ENCODE data around the gene PPP1R13B. TPM values are rescaled to one million over a fixed set of nuclear protein-coding genes. Genes with fewer than 3 reads are reported as not detected.

The PPP1R13B gene
- total RNA-seq, 2 donors from 2014 or later = 18.2 to 22.6 TPM

DNA sequence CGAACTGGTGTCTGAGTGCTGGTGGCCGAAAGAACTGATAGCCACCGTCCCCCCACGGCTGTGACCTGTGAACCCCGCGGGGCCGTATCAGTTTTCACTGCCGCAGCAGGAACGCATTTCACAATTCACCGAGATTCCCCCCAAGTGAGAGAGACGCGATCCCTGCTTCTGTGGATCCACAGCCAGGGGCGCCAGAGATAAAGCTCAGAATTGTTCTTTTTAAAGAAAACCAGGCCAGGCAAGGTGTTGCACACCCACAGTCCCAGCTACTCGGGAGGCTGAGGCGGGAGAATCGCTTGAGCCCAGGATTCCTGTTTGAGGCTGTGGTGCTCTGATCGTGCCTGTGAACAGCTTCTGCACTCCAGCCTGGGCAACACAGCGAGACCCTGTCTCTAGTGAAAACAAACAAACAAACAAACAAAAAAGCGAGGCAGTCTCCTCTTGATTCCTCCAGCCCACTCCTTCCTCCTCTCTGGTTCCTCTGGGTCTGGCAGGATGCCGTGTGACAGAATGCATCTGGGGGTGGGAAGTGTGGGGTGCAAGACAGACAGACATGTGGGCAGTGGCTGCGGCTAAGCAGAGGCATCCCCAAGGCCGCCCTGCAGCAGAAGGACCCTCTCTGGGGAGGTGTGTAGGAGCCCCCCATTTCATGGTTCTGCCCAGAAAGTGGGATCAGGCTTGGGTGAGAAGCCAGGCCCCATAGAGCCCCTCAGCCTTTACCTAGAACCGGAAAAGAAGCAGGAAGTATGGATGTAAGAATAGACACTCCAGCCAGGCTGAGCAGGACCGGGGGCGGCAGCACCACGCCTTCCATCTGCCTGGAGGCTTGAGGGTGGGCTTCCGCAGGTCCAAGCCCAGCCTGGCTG, 39.2 kb upstream of the PPP1R13B start:
- no peak overlapping the region for H3K4me3 Mint-ChIP-seq
- H3K36me3 Mint-ChIP-seq (ENCODE audit: low read depth) = no peaks in the 10 kb centered on the region
- H3K9me3 ChIP-seq (ENCODE audit: control insufficient read depth, low read length, poor library complexity, severe bottlenecking) = no peaks in the 10 kb centered on the region
- ATAC-seq (no peak), DNase-seq (no peak)
- no peaks in the 10 kb centered on the region for H3K27me3 Mint-ChIP-seq
- H3K27ac Mint-ChIP-seq = no peak overlapping the region
- H3K4me1 Mint-ChIP-seq = no peaks in the 10 kb centered on the region

DNA sequence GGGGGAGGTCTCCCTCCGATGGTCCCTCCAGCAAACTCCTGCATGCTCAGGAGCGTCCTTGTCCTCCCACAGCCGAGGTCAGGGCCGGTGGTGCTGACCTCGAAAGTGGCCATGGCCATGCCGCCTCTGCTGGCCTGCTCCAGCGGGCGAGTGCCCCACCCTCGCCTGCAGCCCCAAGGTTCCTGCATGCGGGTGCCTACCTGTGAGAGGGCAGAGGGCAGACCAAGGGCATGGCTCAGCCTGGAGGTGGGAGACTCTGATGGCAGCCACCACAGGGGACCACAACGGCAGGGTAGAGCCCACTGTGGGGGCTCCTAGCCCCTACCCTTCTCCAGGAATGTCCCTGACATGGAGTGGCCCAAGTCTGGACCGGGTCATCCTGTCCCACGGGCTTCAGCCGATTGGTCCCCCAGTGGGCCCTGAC, 38.1 kb upstream of the PPP1R13B start:
- H3K9me3 ChIP-seq (ENCODE audit: control insufficient read depth, low read length, poor library complexity, severe bottlenecking) = no peaks in the 10 kb centered on the region
- ATAC-seq (no peak), DNase-seq (no peak)
- no peaks in the 10 kb centered on the region for H3K36me3 Mint-ChIP-seq (ENCODE audit: low read depth)
- H3K27me3 Mint-ChIP-seq = no peaks in the 10 kb centered on the region
- H3K27ac Mint-ChIP-seq = no peak overlapping the region
- H3K4me1 Mint-ChIP-seq = peaks cover 4% of the 10 kb centered on the region
- H3K4me3 Mint-ChIP-seq = no peak overlapping the region

- Mint-ChIP-seq H3K4me1 (peaks cover 4% of the 10 kb centered on the region), H3K27ac (no peak overlapping the region), H3K36me3 (ENCODE audit: low read depth) (no peaks in the 10 kb centered on the region), H3K4me3 (no peak overlapping the region), H3K27me3 (no peaks in the 10 kb centered on the region)
- no peaks in the 10 kb centered on the region for H3K9me3 ChIP-seq (ENCODE audit: control insufficient read depth, low read length, poor library complexity, severe bottlenecking)
- no peak for ATAC-seq
- DNase-seq = no peak
Measured at GRCh38 chr14:103884854-103885253, 37.5 kb upstream of the PPP1R13B start.

GRCh38 chr14:103883263-103883523, 35.8 kb upstream of the PPP1R13B start:
- H3K27ac Mint-ChIP-seq = no peak overlapping the region
- no peaks in the 10 kb centered on the region for H3K27me3 Mint-ChIP-seq
- DNase-seq (no peak), ATAC-seq (no peak)
- H3K9me3 ChIP-seq (ENCODE audit: control insufficient read depth, low read length, poor library complexity, severe bottlenecking) = no peaks in the 10 kb centered on the region
- peaks cover 9% of the 10 kb centered on the region for H3K4me1 Mint-ChIP-seq
- no peak overlapping the region for H3K4me3 Mint-ChIP-seq
- H3K36me3 Mint-ChIP-seq (ENCODE audit: low read depth) = no peaks in the 10 kb centered on the region

DNA sequence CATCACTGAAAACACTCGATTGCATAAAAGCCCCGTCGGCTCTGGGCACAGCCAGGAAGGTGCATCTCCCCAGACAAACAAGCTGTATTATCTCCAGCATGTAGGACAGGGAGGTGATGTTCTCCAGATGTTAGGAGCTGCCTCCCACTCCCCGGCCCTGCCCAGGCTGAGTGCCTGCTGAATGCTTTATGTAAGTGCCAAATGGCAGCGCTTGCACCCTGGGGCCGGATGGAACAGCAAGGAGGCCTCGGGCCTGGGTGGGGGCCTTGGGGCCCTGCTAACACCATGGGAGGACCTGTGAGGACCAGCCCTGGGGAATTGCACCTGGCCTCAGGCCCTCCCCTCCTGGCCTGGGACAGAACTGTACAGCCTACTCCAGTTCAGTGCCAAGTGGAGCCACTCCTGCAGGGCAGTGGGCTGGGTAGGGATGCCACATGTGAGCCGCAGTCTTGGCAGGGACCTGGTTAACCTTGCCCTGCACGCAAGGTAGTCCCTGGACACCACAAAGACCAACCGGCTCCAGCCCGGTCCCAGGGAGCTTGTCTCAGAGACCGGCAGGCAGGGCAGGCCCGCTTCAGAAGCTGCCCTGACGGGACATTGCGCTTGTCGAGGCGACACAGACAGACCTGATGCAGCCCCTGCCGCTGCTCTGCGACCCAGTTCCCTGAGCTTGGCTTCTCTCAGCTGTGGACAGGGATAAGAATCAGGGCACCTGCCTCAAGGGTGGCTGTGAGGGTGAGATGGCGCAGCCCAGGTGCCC, 35.3 kb upstream of the PPP1R13B start:
- Mint-ChIP-seq H3K27ac (no peak overlapping the region), H3K36me3 (ENCODE audit: low read depth) (no peaks in the 10 kb centered on the region), H3K4me3 (no peak overlapping the region), H3K4me1 (peaks cover 9% of the 10 kb centered on the region), H3K27me3 (no peaks in the 10 kb centered on the region)
- no peaks in the 10 kb centered on the region for H3K9me3 ChIP-seq (ENCODE audit: control insufficient read depth, low read length, poor library complexity, severe bottlenecking)
- DNase-seq = no peak
- ATAC-seq = no peak

GRCh38 chr14:103881268-103882201, 34.2 kb upstream of the PPP1R13B start:
- no peaks in the 10 kb centered on the region for H3K36me3 Mint-ChIP-seq (ENCODE audit: low read depth)
- H3K27me3 Mint-ChIP-seq = no peaks in the 10 kb centered on the region
- no peak for DNase-seq
- peak overlapping the region; percentile 78 for H3K4me3 Mint-ChIP-seq
- H3K27ac Mint-ChIP-seq = no peak overlapping the region
- H3K4me1 Mint-ChIP-seq = peaks cover 9% of the 10 kb centered on the region
- no peak for ATAC-seq
- no peaks in the 10 kb centered on the region for H3K9me3 ChIP-seq (ENCODE audit: control insufficient read depth, low read length, poor library complexity, severe bottlenecking)

DNA sequence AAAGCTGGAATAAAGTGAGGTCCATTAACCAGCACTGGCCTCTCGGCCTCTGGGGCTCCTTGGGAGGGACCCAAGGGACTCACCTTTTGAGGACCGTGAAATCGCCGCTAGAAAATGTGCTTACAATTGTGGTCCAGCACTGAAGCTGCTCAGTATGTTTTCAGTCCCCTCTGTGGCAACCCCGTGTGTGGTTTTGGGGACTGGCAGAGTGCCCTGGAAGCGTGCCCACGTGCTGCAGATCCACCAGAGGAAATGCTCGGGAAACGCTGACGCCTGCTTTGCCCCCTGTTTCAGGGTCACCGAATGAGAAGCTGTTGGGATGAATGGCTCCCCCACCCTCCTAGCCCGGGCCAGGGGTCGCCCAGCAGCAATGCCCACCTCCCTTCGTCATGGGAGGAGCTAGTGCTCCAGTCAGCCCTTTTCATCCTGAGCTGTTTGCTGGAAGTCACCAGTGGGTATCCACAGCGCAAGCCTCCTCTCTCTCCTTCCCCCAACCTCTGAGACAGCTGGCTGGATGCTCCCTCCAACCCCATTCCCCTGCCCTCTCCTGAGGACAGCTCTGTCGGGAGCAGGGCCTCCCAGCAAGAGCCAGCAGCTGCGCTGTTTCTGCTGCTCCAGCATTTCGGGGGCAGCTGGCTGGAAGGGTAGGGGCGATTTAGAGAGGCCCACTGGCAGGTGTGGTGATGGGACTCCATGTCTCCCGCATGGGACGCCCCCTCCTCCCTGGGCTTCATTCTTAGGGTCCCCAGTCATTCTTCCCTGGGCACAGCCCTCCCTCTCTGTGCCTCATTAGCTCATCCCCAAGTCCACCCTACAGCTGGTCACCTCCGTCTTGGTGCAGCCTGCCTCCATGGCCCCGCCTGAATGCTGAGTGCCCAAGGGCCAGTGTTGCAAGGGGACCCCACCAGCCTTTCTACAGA, 33.2 kb upstream of the PPP1R13B start:
- peak overlapping the region; percentile 78 for H3K4me3 Mint-ChIP-seq
- H3K9me3 ChIP-seq (ENCODE audit: control insufficient read depth, low read length, poor library complexity, severe bottlenecking) = no peaks in the 10 kb centered on the region
- peak overlapping the region; percentile 14 for H3K27ac Mint-ChIP-seq
- H3K4me1 Mint-ChIP-seq = peaks cover 9% of the 10 kb centered on the region
- no peak for DNase-seq
- no peaks in the 10 kb centered on the region for H3K36me3 Mint-ChIP-seq (ENCODE audit: low read depth)
- no peaks in the 10 kb centered on the region for H3K27me3 Mint-ChIP-seq
- ATAC-seq = peak; percentile 64

- no peak for DNase-seq
- peak overlapping the region; percentile 58 for H3K4me3 Mint-ChIP-seq
Measured at GRCh38 chr14:103879570-103880347, 32.4 kb upstream of the PPP1R13B start.

DNA sequence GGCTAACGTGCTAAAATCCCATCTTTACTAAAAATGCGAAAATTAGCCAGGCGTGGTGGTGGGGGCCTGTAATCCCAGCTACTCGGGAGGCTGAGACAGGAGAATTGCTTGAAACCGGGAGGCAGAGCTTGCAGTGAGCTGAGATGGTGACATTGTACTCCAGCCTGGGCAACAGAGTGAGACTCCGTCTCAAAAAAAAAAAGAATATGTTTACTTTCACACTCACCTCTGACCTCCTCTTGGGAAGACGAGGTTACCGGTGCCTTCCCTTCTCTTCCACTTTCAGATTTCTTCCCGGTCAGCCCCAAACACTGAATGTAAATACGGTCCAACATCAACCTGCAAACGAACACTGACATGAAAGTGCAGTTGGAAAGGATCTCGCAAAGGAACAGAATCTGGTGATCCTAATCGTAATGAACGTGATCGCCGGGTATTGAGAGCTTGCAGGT, 31.8 kb upstream of the PPP1R13B start:
- no peak for ATAC-seq
- Mint-ChIP-seq H3K27me3 (no peaks in the 10 kb centered on the region), H3K36me3 (ENCODE audit: low read depth) (no peaks in the 10 kb centered on the region), H3K27ac (no peak overlapping the region), H3K4me3 (peak overlapping the region; percentile 58), H3K4me1 (peaks cover 9% of the 10 kb centered on the region)
- no peak for DNase-seq
- no peaks in the 10 kb centered on the region for H3K9me3 ChIP-seq (ENCODE audit: control insufficient read depth, low read length, poor library complexity, severe bottlenecking)

More at GRCh38 chr14:103879570-103880347, 32.4 kb upstream of the PPP1R13B start:
- H3K36me3 Mint-ChIP-seq (ENCODE audit: low read depth) = no peaks in the 10 kb centered on the region
- no peaks in the 10 kb centered on the region for H3K27me3 Mint-ChIP-seq
- H3K4me1 Mint-ChIP-seq = peaks cover 9% of the 10 kb centered on the region
- H3K27ac Mint-ChIP-seq = peak overlapping the region; percentile 14
- no peak for ATAC-seq
- H3K9me3 ChIP-seq (ENCODE audit: control insufficient read depth, low read length, poor library complexity, severe bottlenecking) = no peaks in the 10 kb centered on the region

DNA sequence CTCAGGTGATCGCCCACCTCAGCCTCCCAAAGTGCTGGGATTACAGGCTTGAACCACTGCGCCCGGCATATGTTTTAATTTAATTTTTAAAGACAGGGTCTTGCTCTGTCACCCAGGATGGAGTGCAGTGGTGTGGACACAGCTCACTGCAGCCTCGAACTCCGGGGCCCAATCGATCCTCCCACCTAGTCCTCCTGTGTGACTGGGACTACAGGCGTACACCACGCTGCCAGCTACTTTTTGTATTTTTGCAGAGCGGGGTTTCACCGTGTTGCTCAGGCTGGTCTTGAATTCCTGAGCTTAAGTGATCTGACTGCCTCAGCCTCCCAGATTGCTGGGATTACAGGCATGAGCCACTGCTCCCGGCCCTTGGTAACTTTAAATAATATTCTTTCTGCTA, 30.8 kb upstream of the PPP1R13B start:
- DNase-seq = no peak
- no peaks in the 10 kb centered on the region for H3K9me3 ChIP-seq (ENCODE audit: control insufficient read depth, low read length, poor library complexity, severe bottlenecking)
- H3K36me3 Mint-ChIP-seq (ENCODE audit: low read depth) = no peaks in the 10 kb centered on the region
- ATAC-seq = no peak
- H3K27ac Mint-ChIP-seq = no peak overlapping the region
- H3K27me3 Mint-ChIP-seq = no peaks in the 10 kb centered on the region
- H3K4me1 Mint-ChIP-seq = peaks cover 9% of the 10 kb centered on the region
- H3K4me3 Mint-ChIP-seq = no peak overlapping the region

- no peaks in the 10 kb centered on the region for H3K27me3 Mint-ChIP-seq
- no peak overlapping the region for H3K4me3 Mint-ChIP-seq
Measured at GRCh38 chr14:103875010-103875409, 27.6 kb upstream of the PPP1R13B start.

More at GRCh38 chr14:103875010-103875409, 27.6 kb upstream of the PPP1R13B start:
- Mint-ChIP-seq H3K4me1 (peaks cover 13% of the 10 kb centered on the region), H3K36me3 (ENCODE audit: low read depth) (no peaks in the 10 kb centered on the region), H3K27ac (no peak overlapping the region)
- no peaks in the 10 kb centered on the region for H3K9me3 ChIP-seq (ENCODE audit: control insufficient read depth, low read length, poor library complexity, severe bottlenecking)
- no peak for ATAC-seq
- DNase-seq = no peak
